Measurements from ENCODE around the gene TMEM270. TPM values are rescaled to one million over a fixed set of nuclear protein-coding genes. Genes with fewer than 3 reads are reported as not detected.

TMEM270 gene
- total RNA-seq, 1 donor from 2014 or later: not detected

GRCh38 chr7:73907554-73908122 is 46.7 kb downstream of the TMEM270 start:
- H3K4me1 ChIP-seq: peaks cover 9% of the 10 kb centered on the region
- DNase-seq (peak; percentile 59), ATAC-seq (no peak)
- H3K4me3 ChIP-seq: no peak overlapping the region
- no peaks in the 10 kb centered on the region for H3K27me3 ChIP-seq
- intact Hi-C loops (cut with DNase I): no loop called here
- no peaks in the 10 kb centered on the region for H3K9me3 ChIP-seq
- H3K27ac ChIP-seq: no peak overlapping the region
- H3K36me3 ChIP-seq: no peaks in the 10 kb centered on the region
- TF ChIP-seq CTCF (IDR thresholded peaks at IDR 0.05): no peak

GRCh38 chr7:73908123-73908611 is 47.2 kb downstream of the TMEM270 start:
- H3K36me3 ChIP-seq: no peaks in the 10 kb centered on the region
- no peak overlapping the region for H3K4me3 ChIP-seq
- DNase-seq (no peak), ATAC-seq (no peak)
- H3K27ac ChIP-seq: no peak overlapping the region
- peaks cover 9% of the 10 kb centered on the region for H3K4me1 ChIP-seq
- intact Hi-C loops (cut with DNase I): no loop called here
- no peak for TF ChIP-seq CTCF (IDR thresholded peaks at IDR 0.05)
- no peaks in the 10 kb centered on the region for H3K27me3 ChIP-seq
- H3K9me3 ChIP-seq: no peaks in the 10 kb centered on the region

- Histone ChIP-seq H3K36me3 (no peaks in the 10 kb centered on the region), H3K4me3 (no peak overlapping the region), H3K27me3 (no peaks in the 10 kb centered on the region), H3K9me3 (no peaks in the 10 kb centered on the region), H3K27ac (no peak overlapping the region), H3K4me1 (peaks cover 9% of the 10 kb centered on the region)
- DNase-seq (peak; percentile 55), ATAC-seq (peak; percentile 63)
- intact Hi-C loops (cut with DNase I): no loop called here
- TF ChIP-seq CTCF (IDR thresholded peaks at IDR 0.05): no peak
Measured at GRCh38 chr7:73909051-73909941, 48.3 kb downstream of the TMEM270 start.

- Histone ChIP-seq H3K9me3 (no peaks in the 10 kb centered on the region), H3K4me3 (no peak overlapping the region), H3K27ac (no peak overlapping the region), H3K36me3 (no peaks in the 10 kb centered on the region), H3K4me1 (peaks cover 9% of the 10 kb centered on the region), H3K27me3 (no peaks in the 10 kb centered on the region)
- intact Hi-C loops (cut with DNase I): no loop called here
- no peak for TF ChIP-seq CTCF (IDR thresholded peaks at IDR 0.05)
- ATAC-seq: no peak
- DNase-seq: peak; percentile 49
Measured at GRCh38 chr7:73909996-73910395, 49.0 kb downstream of the TMEM270 start.

GRCh38 chr7:73912223-73912622 is 51.3 kb downstream of the TMEM270 start:
- Histone ChIP-seq H3K27me3 (no peaks in the 10 kb centered on the region), H3K4me3 (no peak overlapping the region), H3K27ac (no peak overlapping the region), H3K36me3 (no peaks in the 10 kb centered on the region), H3K9me3 (no peaks in the 10 kb centered on the region), H3K4me1 (peaks cover 9% of the 10 kb centered on the region)
- DNase-seq: no peak
- no peak for TF ChIP-seq CTCF (IDR thresholded peaks at IDR 0.05)
- ATAC-seq: no peak
- intact Hi-C loops (cut with DNase I): no loop called here

Other genes starting within 250 kb of the TMEM270 start
- 11.1 TPM for gene MLXIPL, start 236.6 kb upstream of the TMEM270 start, total RNA-seq
- 1.4 TPM for gene VPS37D, start 193.3 kb upstream of the TMEM270 start, total RNA-seq
- 10.2 TPM for gene DNAJC30, start 177.7 kb upstream of the TMEM270 start, total RNA-seq
- gene BUD23, start 177.6 kb upstream of the TMEM270 start, total RNA-seq: 38.4 TPM
- gene STX1A, start 141.5 kb upstream of the TMEM270 start, total RNA-seq: 6.3 TPM
- gene ABHD11, start 122.4 kb upstream of the TMEM270 start, total RNA-seq: 19.7 TPM
- 11.8 TPM for gene CLDN3, start 90.9 kb upstream of the TMEM270 start, total RNA-seq
- gene CLDN4, start 30.2 kb upstream of the TMEM270 start, total RNA-seq: 103 TPM
- gene METTL27, start 18.6 kb upstream of the TMEM270 start, total RNA-seq: 2.3 TPM
- 231 TPM for gene ELN, start 167.0 kb downstream of the TMEM270 start, total RNA-seq
- 53.1 TPM for gene LIMK1, start 222.6 kb downstream of the TMEM270 start, total RNA-seq